DND-41 (cell line): ENCODE measurements around the gene AOPEP.

Experiments
- ATAC-seq: fragments of 200-7000 bp; cut with Tn5 transposase; 3 replicates; pipeline ENCODE4 v1.9.1; 2021; ENCODE audit warnings: low read depth; ENCODE audit not compliant: insufficient read depth
- DNase-seq: peaks from one replicate; pipeline ENCODE4 v3.0.0-alpha.2; 2020
- H2AFZ ChIP-seq: 2 replicates; pipeline ENCODE4 v1.6.0; 2012; ENCODE audit warnings: low read depth, low read length
- H3K27ac ChIP-seq: 2 replicates; pipeline ENCODE4 v1.5.1; 2012; ENCODE audit warnings: low read length, inconsistent platforms
- H3K27me3 ChIP-seq: fragments of 200-600 bp; sonication (generic); 2 replicates; pipeline ENCODE4 v1.6.0; 2012; ENCODE audit warnings: low read length, mild to moderate bottlenecking, inconsistent platforms; ENCODE audit not compliant: insufficient read depth, poor library complexity
- H3K36me3 ChIP-seq: 2 replicates; pipeline ENCODE4 v1.5.1; 2012; ENCODE audit warnings: low read length, inconsistent platforms; ENCODE audit not compliant: insufficient read depth
- H3K4me1 ChIP-seq: 2 replicates; pipeline ENCODE4 v1.5.1; 2012; ENCODE audit warnings: mild to moderate bottlenecking, low read length; ENCODE audit not compliant: insufficient read depth
- H3K4me2 ChIP-seq: 2 replicates; pipeline ENCODE4 v1.6.0; 2012; ENCODE audit warnings: mild to moderate bottlenecking, moderate library complexity, low read length, inconsistent platforms; ENCODE audit not compliant: insufficient read depth
- H3K4me3 ChIP-seq, 2 experiments: fragments of 200-600 bp in 1 of 2; shearing (Covaris generic) in 1 of 2; 2 replicates each; pipeline ENCODE4 v1.5.1; 2012 to 2016; ENCODE audit warnings: inconsistent platforms in 2 of 2, low read length in 2 of 2, mild to moderate bottlenecking in 2 of 2, low read depth in 1 of 2, moderate library complexity in 1 of 2
- H3K79me2 ChIP-seq: 2 replicates; pipeline ENCODE4 v1.6.0; 2012; ENCODE audit warnings: low read length, inconsistent platforms; ENCODE audit not compliant: insufficient read depth
- H3K9ac ChIP-seq: 2 replicates; pipeline ENCODE4 v1.6.0; 2012; ENCODE audit warnings: low read depth, mild to moderate bottlenecking, inconsistent platforms, low read length, moderate library complexity
- H3K9me3 ChIP-seq: 2 replicates; pipeline ENCODE4 v1.5.1; 2012; ENCODE audit warnings: low read length, moderate library complexity, mild to moderate bottlenecking, inconsistent platforms; ENCODE audit not compliant: insufficient read depth, severe bottlenecking
- H4K20me1 ChIP-seq: 2 replicates; pipeline ENCODE4 v1.6.0; 2012; ENCODE audit warnings: low read length; ENCODE audit not compliant: insufficient read depth
- EZH2 ChIP-seq: IDR thresholded peaks from 3 replicates; pipeline ENCODE4 v1.6.1; 2012; ENCODE audit warnings: borderline replicate concordance, low read depth, mild to moderate bottlenecking, moderate library complexity, low read length, inconsistent platforms; ENCODE audit not compliant: severe bottlenecking
- TF ChIP-seq, protein P1 (sequence below): IDR thresholded peaks from 2 replicates; pipeline ENCODE4 v1.5.1; 2012; ENCODE audit warnings: borderline replicate concordance, low read length, moderate library complexity, mild to moderate bottlenecking; ENCODE audit not compliant: poor library complexity, severe bottlenecking; ENCODE audit errors: extremely low read depth

AOPEP gene

DNA sequence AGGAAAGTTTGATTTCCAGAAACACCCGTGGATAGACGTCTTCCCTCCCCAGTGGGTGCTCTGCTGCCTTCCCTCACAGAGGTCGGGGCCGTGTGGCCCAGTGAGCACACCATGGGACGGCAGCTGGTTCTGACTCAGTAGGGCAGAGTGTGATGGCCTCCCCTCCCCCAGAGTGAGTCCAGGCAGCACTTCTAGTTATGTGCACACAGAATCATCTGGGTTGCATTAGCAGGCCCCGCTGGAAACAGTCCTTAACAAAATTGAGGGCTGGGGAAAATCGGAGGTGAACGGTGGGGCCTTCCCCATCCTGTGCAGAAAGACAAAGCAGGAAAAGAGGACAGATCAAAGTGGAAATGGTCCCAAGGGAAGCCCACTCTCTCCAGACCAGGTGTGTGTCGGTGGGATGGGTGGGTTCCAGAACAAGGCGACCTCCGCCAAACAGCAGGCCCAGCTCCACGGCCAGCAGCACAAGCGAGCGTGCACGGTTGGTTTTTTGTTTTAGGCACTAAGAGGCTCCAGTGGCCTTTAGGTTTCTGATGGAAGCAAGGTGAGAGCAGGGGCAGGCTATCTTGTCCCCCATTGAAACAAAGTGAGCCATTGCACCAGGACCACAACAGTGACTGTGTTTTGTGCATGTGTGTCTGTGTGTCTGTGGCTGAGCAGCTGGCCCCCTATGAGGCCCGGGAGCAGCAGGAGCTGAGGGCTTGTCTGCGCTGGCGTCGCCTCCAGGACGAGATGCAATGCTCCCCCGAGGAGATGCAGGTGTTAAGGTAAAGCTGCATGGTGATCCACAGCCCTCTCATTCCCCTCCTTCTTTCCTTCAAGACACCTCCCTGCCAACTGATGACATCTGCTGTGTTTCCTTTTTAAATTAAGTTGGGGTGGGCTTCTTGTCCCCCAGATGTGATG lies 201.5 kb downstream of the AOPEP start:
- no peak for ATAC-seq
- Histone ChIP-seq H3K27me3 (no peaks in the 10 kb centered on the region), H3K27ac (no peak overlapping the region), H3K4me1 (no peaks in the 10 kb centered on the region), H3K9ac (no peak overlapping the region), H3K79me2 (no peaks in the 10 kb centered on the region), H3K36me3 (no peaks in the 10 kb centered on the region), H3K4me2 (no peak overlapping the region), H3K9me3 (no peaks in the 10 kb centered on the region), H2AFZ (no peak overlapping the region), H4K20me1 (no peaks in the 10 kb centered on the region), H3K4me3 (no peak overlapping the region)
- no peak for DNase-seq
- TF ChIP-seq, protein P1, sequence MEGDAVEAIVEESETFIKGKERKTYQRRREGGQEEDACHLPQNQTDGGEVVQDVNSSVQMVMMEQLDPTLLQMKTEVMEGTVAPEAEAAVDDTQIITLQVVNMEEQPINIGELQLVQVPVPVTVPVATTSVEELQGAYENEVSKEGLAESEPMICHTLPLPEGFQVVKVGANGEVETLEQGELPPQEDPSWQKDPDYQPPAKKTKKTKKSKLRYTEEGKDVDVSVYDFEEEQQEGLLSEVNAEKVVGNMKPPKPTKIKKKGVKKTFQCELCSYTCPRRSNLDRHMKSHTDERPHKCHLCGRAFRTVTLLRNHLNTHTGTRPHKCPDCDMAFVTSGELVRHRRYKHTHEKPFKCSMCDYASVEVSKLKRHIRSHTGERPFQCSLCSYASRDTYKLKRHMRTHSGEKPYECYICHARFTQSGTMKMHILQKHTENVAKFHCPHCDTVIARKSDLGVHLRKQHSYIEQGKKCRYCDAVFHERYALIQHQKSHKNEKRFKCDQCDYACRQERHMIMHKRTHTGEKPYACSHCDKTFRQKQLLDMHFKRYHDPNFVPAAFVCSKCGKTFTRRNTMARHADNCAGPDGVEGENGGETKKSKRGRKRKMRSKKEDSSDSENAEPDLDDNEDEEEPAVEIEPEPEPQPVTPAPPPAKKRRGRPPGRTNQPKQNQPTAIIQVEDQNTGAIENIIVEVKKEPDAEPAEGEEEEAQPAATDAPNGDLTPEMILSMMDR, result no peak
- no peak for TF ChIP-seq EZH2

DNA sequence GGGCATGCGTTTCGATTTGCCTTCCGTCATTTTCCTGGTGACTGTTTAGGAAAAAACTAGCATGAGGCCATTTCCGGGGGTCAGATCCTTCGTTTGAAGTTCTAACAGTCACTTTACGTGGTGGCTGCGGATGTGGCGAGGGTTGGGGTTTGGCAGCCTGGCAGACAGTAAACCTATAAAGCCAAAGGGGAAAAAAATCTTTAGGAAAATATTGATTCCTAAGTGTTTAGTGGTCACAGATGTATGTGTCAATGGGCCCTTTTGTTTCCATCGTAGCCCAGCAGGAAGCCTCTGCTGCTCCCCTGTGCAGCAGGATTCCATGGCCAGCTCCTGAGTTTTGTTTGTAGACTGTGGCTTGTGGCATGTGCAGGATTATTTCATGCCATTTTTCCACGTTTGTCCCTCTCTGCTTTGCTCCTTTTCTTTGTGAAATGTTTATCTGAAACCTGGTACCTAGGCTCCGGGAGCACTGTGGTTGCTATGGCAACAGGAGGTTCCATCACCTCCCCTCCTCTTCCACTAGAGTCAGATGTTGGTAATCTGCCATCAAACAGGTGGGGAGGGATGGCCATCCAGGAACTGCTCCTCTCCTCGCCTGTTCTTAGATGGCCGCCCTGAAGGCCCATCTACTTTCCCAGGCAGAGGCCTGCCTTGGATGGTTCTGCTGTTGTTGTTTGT lies 202.3 kb downstream of the AOPEP start:
- Histone ChIP-seq H3K9ac (no peak overlapping the region), H3K4me2 (no peak overlapping the region)

DNA sequence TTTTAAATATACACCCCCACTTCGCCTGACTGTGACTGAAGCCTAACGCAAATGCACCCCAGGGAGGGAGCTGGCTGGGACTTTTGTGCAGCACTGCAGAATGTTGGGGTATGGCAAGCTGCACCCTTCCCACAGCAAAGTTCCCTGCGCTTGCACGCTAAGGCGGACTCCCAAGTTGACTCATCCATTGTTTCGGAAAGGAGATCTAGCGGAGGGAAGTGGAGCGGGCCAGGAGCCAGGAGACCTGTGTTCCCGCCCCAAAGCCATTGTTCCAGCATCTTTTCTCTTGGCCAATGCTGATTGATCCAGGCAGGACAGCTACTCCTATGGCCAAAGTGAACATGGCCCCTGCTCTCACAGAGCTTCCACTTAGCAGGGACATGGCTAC lies 202.9 kb downstream of the AOPEP start:
- Histone ChIP-seq H3K9me3 (no peaks in the 10 kb centered on the region), H3K79me2 (no peaks in the 10 kb centered on the region), H3K27me3 (no peaks in the 10 kb centered on the region), H3K4me3 (no peak overlapping the region), H3K9ac (no peak overlapping the region), H3K27ac (no peak overlapping the region), H3K36me3 (no peaks in the 10 kb centered on the region), H3K4me1 (no peaks in the 10 kb centered on the region), H3K4me2 (no peak overlapping the region), H2AFZ (no peak overlapping the region), H4K20me1 (no peaks in the 10 kb centered on the region)
- no peak for ATAC-seq
- TF ChIP-seq, protein P1, result no peak
- TF ChIP-seq EZH2, result no peak
- no peak for DNase-seq

More for the DNA sequence above, 202.3 kb downstream of the AOPEP start:
- Histone ChIP-seq H4K20me1 (no peaks in the 10 kb centered on the region), H3K27me3 (no peaks in the 10 kb centered on the region), H3K4me3 (no peak overlapping the region), H3K9me3 (no peaks in the 10 kb centered on the region), H3K4me1 (no peaks in the 10 kb centered on the region), H3K79me2 (no peaks in the 10 kb centered on the region), H2AFZ (no peak overlapping the region), H3K36me3 (no peaks in the 10 kb centered on the region), H3K27ac (no peak overlapping the region)
- DNase-seq (no peak), ATAC-seq (no peak)
- TF ChIP-seq EZH2, result no peak
- TF ChIP-seq, protein P1, result no peak
